Right lobe of liver (tissue), 4 donors: ENCODE results near the gene OR51E1.

Experiments
- CTCF ChIP-seq, 4 donors: fragments of 200-600 bp in 3 of 4; fragments of 450-650 bp in 1 of 4; IDR thresholded peaks; one replicate each; pipeline versions ENCODE4 v1.5.1 to v1.8.0; 2016 to 2022; ENCODE audit warnings: antibody characterized with exemption in 4 of 4, mild to moderate bottlenecking in 2 of 4
- POLR2A ChIP-seq: fragments of 450-650 bp; IDR thresholded peaks from one replicate; pipeline ENCODE4 v1.6.1; 2017; ENCODE audit warnings: antibody characterized with exemption, mild to moderate bottlenecking
- donor health status: DM: no; HTN: no; CAD: no.
- donor health status: DM: no; HTN: no; CAD: no.
- donor health status: DM: no; HTN: yes; CAD: no.

DNA sequence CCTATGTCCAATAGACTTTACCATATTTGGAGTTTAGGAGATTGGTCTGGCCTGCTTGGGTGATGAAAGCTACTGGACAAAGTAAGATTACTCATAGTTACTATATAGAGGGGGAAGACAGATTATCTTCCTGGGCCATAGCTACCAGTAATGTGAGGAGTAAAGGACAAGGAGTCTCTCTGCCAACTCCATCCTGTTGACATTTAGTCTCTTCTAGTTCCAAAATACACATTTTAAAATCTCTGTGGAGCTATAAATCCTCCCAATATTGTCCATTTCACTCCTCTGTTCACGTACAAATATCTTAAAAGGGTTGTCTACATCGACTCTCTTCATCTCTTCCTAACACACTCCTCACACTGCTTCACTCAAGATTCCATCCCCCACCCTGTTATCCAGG is 7.6 kb upstream of the OR51E1 start:
- TF ChIP-seq CTCF (IDR thresholded peaks at IDR 0.05), result no peak
- no peak for TF ChIP-seq POLR2A
